ENCODE results near the gene ZNHIT2.

ZNHIT2 gene

DNA sequence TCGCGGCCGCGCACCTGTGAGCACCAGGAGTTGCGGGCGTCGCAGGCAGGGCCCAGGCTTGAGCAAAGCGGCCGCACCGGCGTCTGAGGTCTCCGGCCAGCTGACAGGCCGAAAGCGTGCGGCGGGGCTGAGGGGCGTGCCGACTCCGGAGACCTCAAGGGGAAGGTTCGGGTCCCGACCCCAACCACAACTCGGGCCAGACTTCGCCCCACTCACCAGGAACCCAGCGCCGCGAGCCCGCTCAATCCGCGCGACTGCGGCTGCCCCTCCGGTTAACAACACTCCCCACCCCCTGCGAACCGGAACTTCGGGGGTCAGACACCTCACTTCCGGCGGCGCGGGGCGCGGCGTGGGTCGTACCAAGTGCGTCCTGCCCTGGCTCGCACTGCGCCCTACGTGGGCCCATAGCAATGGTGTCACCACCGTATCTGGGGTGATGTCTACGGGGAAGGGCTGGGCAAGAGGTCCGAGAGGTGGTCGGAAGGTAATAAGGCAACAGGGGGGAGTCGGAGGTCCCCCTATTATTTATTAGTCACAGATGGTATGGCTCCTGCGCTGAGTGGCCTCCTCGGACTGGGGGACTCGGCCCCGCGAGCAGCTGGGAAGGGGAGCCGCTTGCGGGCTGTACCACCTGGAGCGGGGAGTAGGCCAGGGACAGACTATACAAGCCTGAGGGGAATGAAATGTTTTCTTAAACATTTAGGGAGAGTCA lies 16.9 kb upstream of the ZNHIT2 start, which contains the start of gene SYVN1:
Gene SYVN1, minus strand, starts transcription at position 280 of the 712 bp plus-strand sequence. CDS start 918 bp downstream, outside the sequence.
- DNase-seq: peak in 55 of 56 donors; percentile 65 to 96 (median 87)

DNA sequence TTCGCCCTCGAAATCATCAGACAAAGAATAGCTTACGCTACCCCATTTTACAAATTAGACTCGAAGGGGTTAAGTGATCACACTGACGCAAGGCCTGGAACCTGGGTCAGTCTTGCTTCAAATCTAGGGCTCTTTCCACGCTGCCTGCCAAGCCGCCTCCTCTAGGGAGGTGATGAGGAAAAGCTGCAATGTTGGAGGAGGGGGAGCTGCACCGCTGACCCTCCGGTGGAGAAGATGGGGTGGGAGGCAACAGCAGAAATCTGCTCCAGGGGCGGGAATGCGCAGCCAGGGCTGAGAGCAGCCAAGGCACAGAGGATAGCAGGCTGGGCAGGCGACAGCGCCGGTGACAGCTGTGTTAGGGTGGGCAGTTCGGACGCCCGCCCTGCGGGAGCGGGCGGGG lies 16.2 kb upstream of the ZNHIT2 start:
- no peak for DNase-seq

DNA sequence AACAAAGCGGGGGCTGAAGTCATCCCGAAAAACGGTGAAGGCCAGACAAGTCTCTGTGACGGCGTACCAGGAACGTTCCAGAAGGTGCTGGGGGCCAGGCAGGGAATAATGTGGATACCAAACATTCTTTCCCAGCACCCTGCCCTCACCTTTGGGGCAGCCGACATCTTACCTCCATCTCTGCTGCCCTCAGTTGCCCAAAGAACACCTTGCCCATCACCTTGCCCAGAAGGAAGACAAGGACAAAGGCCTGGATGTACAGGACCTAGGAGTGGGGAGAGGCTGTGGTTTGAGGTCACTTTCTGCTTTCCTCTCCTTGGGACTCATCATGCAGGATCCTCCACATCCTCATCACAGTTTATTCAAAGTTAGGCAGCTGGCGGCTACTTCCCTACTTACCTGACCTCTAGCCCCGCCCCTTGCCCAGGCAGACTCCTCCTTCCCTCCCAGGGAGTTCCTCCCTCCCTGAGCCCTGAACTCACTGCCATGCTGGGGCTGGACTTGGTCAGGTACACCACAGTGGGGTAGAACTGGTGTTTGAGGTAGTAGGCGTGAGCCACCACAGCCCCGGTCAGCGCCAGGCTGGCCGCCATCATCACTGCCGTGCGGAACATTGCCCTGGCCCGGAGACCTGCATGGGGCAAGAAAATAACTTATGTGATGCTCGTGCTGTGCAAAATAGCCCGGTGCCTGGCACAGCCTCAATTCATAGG lies 15.6 kb upstream of the ZNHIT2 start:
- no peak for DNase-seq

DNA sequence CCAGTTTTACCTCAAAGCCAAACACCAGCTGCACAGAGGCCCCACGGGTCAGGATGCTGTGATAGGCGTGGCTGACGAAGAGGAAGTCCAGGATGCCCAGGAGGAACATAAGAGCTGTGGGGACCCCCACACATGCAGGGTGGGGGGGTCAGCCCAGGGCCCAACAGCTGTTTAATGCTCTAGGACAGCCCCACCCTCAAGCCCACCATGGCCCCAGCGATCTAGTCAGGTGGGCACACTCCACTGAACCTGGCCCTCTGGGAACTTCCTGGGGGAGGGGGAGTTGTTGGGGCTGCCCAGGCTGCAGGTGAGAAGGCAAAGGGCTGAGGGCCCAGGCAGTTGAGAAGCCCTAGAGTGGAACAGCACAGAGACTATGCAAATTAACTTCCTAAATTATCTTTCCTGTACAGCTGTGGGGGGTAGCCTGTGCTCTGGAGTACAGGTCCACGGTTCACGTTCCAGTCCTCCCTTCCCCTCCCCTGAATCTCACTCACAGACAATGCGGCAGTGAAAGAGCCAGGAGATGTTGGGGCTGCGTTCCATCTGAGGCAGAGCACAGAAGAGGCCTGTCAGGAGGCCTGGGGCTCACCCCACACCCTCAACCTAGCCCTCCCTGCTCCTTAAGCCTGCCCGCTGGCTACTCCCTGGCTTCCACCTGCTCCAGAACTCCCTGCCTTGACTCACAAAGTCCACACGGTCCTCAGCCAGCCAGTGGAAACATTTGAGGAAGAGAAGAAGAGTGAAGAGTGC lies 14.9 kb upstream of the ZNHIT2 start:
- no peak for DNase-seq

DNA sequence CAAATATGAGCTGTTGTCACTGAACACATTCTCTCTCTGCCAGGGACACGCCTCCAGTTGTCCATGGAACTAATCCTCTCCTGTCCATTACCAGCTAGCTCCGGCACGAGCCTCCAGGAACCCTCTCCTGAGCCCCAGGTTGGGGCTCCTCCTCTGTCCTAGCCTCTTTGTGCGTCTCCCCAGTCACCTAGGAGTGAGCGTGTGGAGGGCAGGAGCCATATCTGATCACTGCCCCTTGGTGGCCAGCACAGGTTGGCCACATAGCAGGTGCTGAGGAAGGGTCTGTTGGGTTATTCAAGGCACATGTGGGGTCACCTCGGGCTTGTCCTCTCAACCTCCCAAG lies 14.4 kb upstream of the ZNHIT2 start:
- no peak for DNase-seq

DNA sequence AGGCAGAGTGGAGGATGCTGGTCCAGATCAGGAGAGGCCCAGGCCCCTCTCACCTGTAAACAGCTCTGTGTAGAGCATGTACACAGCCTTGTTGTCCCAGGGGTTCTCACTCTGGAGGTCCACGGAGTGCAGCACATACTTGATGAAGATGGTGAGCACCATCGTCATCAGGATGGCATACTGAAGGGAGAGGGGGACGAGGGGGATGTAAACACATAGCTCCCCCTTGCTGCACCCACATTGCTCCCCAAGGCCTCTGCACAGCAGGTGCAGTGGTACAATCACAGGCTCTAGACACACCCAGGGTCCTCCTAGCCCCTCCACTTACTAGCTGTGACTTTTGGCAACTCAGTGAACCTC lies 13.9 kb upstream of the ZNHIT2 start:
- DNase-seq: no peak

DNA sequence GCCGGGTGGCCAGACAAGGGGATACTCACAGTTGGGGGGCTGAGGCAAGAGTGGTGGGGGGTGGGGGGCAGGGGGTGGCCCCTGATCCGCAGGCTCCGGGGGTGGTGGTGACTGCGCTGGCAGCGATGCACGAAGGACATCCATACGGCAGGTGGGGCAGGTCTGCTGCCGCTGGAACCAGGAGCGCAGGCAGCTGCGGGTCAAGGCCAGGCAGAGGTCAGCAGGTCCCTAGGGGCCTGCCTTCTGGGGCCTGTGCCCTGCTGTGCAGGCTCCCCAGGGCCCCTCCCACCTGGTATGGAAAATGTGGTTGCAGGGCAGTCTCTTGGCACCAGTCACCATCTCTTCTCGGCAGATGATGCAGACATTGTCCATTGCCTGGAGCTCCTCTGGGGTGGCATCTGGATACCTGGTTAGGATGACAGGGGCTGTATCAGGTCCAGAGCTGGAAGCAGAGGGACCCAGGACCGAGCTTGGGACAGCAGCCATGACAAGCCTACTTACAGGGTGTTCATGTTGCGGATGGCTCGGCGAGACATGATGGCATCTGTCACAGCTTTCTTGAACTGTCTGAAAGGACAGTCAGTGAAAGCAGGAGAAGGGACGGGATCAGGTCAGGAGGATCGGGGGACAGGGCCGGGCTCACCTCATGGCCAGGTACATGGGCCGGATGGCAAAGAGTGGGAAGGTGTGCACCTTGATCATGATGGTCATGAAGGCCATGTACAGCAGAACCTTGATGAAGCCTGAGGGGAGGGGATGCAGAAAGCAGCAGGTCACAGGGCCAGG lies 13.3 kb upstream of the ZNHIT2 start:
- DNase-seq: no peak

DNA sequence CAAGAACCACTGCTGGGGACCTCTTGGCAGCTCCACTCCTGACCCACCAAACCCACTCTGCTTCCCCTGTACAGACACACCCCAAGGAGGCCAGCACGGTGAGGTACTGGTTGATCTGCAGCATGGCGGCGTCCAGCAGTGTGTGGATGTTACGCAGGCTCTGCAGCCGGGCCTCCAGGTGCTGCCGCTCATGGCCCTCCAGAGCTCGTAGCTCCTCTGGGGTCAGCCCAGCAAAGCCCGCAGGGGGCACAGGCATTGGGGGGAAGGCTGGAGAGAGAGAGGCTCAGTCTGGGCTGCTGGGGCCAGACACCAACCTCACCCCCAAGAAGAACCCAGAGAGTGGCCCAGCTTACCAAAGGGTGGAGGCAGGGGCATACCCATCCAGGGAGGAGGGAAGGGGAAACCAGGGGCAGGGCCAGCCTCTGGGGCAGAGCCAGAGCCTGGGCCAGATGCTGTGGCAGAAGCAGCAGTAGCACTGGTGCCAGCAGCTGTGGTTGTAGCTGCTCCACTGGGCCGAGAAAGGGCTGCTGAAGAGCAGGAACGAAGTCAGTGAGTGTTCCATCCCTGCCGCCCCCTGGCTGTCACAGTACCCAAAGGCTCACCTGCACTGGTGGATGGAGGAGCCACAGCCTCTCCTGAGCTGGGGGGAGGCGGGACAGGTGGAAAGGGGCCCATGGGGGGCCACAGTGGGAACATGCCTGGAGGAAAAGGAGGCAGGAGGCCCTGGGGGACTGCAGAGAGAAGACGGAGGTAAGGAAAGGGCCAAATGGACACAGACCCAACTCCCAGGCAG lies 12.3 kb upstream of the ZNHIT2 start:
- DNase-seq: no peak

DNA sequence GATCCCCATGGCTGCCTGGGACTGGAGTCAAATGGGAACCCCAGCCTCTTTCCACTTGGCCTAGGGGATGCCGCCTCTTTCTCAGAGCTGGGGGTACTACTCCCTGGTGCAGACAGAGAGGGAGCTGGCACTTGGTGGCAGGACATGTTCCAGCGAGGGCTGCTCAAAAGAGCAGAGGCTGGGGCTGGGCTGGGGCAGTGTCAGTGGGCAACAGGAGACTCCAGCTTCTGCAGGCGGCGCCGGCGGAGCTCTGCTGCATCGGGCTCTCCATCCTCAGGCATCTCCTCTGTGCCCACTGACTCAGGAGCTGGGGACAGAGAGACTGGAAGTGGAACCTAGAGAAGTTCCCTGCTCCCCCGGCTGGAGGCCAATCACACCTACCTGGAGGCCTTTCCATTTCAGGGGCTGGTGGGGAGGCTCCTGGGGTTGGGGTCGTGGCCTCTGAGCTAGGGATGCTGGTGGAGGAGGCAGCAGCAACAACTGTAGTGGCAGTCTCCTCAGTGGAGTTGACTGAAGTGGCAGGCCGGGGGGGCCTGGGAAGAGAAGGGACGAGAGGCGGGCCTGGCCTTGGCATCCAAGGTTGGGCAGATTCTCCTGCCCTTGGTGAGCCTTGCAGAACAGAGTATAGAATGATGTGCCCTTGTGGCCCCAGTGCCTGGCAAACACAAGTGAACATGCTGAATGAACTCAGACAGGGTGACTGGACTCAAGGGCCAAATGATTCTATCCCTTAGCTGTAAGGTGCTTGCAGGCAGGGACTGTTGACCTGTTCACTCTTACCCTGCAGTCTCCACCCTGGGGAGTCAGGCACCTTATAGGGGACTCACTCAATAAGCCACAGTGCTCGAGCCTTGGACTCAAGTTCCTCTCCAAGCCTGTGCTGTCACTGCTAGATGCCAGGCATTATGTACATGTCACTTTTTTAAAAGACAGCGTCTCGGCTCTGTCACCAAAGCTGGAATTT lies 11.0 kb upstream of the ZNHIT2 start:
- no peak for DNase-seq

DNA sequence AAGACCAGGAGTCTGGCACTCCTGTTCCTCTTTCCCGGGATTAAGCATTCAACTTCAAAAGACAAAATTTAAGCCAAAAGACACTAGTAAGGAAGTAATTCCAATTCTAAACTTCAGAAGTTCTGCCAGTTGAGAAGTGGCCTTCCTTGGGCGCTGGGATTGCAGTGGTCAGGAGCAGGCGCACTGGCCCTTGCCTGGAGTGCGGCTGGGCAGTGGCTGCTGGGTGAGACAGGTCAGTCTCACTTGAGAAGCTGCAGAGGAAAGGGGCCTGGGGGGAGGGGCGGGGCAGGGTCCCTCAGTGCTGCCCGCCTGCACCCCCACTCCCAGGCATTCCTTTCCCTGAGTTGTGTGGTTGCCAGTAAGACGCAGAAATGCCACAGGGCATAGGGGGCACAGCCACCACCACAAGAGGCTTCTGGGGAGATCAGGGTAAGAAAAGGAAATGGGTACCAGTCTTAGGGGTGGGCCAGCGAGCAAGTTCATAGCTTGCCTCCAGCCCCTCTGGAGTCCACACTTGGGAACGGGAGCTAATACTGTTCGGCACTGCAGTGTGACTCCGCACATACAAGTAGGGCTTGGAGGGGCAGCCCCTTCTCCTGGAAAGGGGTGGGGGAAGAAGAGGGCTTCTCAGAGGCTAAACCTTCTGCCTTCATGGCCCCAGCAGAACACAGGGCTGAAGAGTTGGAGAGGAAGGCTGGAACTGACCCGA lies 10.1 kb upstream of the ZNHIT2 start:
- DNase-seq: no peak

DNA sequence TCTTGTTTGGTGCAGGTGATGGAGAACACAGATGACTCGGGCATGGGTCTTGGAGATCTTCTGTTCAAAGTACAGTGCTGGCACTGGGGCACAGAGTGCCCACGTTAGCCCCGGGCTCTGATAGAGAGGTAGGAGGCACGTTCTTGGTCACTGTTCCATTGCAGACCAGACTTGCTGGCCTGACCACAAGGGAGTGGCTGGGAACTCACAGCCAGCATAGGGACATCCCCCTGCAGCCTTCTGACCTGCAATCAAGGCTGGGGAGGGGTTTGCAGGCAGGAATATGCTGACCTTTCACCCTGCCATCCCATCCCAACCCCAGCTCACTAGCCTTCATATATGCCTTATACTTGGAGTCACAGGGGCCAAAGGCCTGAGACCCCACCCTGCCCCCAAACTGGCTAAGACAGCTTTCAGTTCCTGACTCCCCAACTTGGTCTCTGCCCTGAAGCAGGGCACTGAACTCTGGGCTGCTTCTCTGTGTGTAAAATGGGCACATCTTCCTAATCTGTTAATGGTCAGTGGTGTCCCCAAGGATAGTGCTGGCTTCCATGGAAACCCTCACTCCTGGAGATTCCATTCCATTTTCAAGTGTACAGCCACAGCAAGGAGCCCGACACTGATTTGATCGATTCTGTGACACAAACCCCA lies 9.2 kb upstream of the ZNHIT2 start:
- DNase-seq: no peak

DNA sequence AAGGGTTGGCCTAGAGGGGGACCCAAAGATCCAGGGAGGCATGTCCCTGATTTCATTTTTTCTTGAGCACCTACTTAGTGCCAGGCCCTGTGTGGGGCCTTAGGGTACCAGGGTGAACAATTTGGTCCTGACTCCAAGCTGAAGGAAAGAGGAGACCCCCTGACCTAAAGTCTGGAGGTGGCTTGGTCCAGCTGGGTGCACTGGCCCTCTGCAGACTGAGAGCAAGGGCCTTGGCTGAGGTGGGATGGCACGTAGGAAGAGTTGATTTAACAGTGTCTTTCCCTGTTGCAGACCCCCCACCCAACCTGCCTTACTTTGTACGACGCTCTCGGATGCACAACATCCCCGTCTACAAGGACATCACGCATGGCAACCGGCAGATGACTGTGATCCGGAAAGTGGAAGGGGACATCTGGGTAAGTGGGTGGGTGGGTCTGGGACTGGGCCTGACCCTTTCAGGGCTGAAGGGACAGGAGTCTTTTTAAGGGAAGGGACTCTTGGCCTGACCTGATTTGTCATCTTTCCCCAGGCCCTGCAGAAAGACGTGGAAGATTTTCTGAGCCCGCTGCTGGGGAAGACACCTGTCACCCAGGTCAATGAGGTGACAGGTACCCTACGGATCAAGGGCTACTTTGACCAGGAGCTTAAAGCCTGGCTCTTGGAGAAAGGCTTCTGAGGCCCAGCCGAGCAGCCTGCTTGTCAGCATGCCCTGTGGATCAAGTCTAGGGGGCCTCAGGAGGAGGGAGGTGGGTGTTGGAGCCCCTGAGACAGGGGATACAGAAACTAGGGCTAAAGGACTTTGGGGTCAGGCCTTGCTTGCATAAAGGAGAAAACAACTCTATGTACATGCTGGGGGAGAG lies 7.9 kb upstream of the ZNHIT2 start:
- DNase-seq: no peak

DNA sequence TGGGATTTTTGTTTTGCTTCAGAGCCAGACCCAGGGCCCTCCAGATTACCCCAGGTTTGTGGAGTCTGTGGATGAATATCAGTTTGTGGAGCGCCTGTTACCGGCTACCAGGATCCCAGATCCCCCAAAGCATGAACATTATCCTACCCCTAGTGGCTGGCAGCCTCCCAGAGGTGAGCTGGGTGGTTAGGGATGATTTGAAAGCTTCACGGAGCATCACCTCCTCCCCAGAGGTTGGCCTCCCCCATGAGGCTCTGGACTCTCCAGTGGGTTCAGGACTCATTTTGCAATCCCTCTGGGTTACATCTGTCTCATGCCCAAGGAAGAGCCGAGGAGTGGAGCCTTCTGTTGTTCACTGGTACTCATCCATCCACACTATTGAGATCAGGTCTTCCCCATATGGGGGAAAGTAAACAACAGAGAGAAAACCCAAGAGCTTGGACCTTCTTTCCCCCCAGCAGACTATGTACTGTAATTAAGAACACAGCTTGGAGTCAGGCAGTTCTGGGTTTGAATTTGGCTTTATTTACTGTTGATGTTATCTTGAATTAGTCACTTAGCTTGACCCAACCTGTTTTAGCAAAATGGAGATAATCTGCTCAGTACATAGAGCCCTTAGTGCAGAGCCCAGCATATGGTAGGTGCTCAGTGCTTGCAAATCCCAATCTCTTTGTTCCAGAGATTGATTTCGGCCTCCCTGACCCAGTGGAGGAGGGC lies 7.1 kb upstream of the ZNHIT2 start:
- DNase-seq: no peak

DNA sequence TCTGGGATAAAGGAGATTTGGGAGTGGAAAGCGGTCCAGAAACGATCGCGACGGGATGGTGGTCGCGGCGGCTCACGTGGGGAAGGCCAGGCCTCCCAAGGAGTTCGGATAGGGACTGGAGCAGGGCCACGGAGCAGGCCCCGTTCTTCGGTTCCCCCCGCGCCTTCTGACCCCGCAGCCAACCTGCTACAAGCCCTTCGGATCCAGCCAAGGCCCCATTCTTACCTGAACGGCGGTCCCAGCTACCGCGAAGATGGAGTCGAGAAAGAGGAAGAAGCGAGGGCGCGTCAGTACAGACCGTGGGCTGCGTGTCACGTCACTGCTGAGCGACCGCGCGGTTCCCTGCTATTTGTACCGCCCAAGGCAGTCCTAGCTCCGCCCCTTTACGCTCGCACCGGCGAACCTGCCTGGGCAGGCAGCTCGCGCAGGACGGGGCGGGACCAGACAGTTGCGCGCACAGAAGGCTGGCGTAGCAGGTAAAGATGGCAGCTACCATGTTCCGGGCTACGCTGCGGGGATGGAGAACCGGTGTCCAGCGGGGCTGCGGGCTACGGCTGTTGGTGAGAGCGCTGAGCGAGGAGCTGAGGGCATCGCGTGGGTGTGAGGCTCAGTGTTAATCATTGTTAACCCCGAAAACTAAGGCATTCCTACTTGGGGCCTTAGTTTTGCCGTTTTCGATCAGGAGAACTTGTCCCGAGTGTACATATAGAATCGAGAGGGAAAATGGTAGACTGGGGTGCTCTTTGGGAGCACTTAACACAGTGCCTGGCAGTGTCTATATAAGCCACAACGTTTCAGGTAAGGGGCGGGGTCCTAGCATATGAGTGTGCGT lies 4.6 kb upstream of the ZNHIT2 start, which contains the start of the genes FAU and MRPL49:
Gene FAU, minus strand, starts transcription at position 270 of the 832 bp plus-strand sequence. CDS start 321 bp downstream, outside the sequence.
Gene MRPL49, plus strand, starts transcription at position 457 of the 832 bp plus-strand sequence. Its CDS starts 26 bp downstream, at position 483.
- DNase-seq: peak; percentile 63 to 98 (median 91)

DNA sequence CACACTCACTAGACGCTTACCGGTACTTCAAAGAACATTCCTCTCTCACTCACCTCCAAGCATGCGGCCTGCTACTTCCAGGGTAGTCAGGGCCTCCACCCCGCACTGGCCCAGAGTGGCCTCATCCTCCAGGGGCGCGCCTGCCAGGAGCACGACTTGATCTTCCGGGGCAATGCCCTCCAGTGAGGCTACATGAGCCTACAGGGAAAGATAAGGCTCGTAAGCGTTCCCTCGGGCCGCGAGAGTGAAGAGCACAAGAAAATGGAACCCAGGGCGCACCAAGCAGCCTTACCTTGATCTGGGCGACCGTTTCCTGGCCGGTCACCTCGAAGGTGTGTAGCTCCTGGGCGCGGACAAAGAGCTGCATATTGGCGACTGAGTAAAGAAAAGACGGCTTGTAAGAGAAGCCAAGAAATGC lies 4.0 kb upstream of the ZNHIT2 start:
- no peak for DNase-seq

All from amygdala (tissue), 56 donors.